PC-9 (cell line): ENCODE data around the gene CSF1. TPM values are rescaled to one million over a fixed set of nuclear protein-coding genes. Genes with fewer than 3 reads are reported as not detected.

ENCODE experiments used
- BruUV-seq: library from RNA; stranded (reverse); fragments of 400-500 nt; replicated peaks from 2 replicates; lab custom pipeline; 2021; lab: Mats Ljungman, UMichigan
- CTCF ChIA-PET: fragments of 300-600 bp; sonication (Branson Sonifier 250); formaldehyde crosslinking; loops from one replicate; lab custom pipeline; 2022; ENCODE audit warnings: antibody characterized with exemption; lab: Charles Lee
- POLR2A ChIA-PET: fragments of 300-600 bp; sonication (Branson Sonifier 250); formaldehyde crosslinking; loops from one replicate; lab custom pipeline; 2022; ENCODE audit warnings: antibody characterized with exemption; ENCODE audit not compliant: unreplicated experiment; lab: Charles Lee
- DNase-seq, 2 experiments: peaks; one replicate each; pipeline versions ENCODE4 v3.0.0 to v3.0.0-alpha.2; 2015 to 2022; ENCODE audit warnings: mixed read lengths in 1 of 2
- H2AFZ ChIP-seq: fragments of 200-600 bp; sonication (generic); 2 replicates; pipeline ENCODE4 v1.8.1; 2017; ENCODE audit warnings: antibody characterized with exemption
- H3F3A ChIP-seq: fragments of 200-600 bp; sonication (generic); 2 replicates; pipeline ENCODE4 v1.8.1; 2017; ENCODE audit warnings: antibody characterized with exemption, mild to moderate bottlenecking, low read depth; ENCODE audit not compliant: insufficient read depth
- H3K27ac ChIP-seq: fragments of 200-600 bp; sonication (generic); 2 replicates; pipeline ENCODE4 v1.6.1; 2016; ENCODE audit warnings: mixed run types
- H3K27me3 ChIP-seq: fragments of 200-600 bp; sonication (generic); 2 replicates; pipeline ENCODE4 v1.6.1; 2016; ENCODE audit warnings: low read depth, mixed run types; ENCODE audit not compliant: insufficient read depth
- H3K36me3 ChIP-seq: fragments of 200-600 bp; sonication (generic); 2 replicates; pipeline ENCODE4 v1.6.1; 2016; ENCODE audit warnings: low read depth, mixed run types
- H3K4me1 ChIP-seq: fragments of 200-600 bp; sonication (generic); replicated peaks from 2 replicates; pipeline ENCODE4 v1.6.1; 2016; ENCODE audit warnings: mixed run types; ENCODE audit not compliant: insufficient read depth
- H3K4me2 ChIP-seq: fragments of 200-600 bp; sonication (generic); 2 replicates; pipeline ENCODE4 v1.6.1; 2017; ENCODE audit warnings: mixed run types
- H3K4me3 ChIP-seq: fragments of 200-600 bp; sonication (generic); 2 replicates; pipeline ENCODE4 v1.6.1; 2016; ENCODE audit warnings: mixed run types
- H3K79me2 ChIP-seq: fragments of 200-600 bp; sonication (generic); 2 replicates; pipeline ENCODE4 v1.6.1; 2017; ENCODE audit warnings: low read depth, mixed run types
- H3K9me2 ChIP-seq: fragments of 200-600 bp; sonication (generic); 2 replicates; pipeline ENCODE4 v1.8.1; 2017; ENCODE audit warnings: mild to moderate bottlenecking; ENCODE audit not compliant: insufficient read depth
- H3K9me3 ChIP-seq: fragments of 200-600 bp; sonication (generic); 2 replicates; pipeline ENCODE4 v1.8.1; 2016; ENCODE audit warnings: low read depth; ENCODE audit not compliant: insufficient read depth
- H4K20me1 ChIP-seq: fragments of 200-600 bp; sonication (generic); 2 replicates; pipeline ENCODE4 v1.8.1; 2017; ENCODE audit not compliant: insufficient read depth
- CTCF ChIP-seq: fragments of 200-600 bp; sonication (generic); conservative IDR thresholded peaks from 2 replicates; pipeline ENCODE4 v1.6.1; 2017; ENCODE audit warnings: mixed run types, antibody characterized with exemption, mild to moderate bottlenecking, moderate library complexity
- EZH2 ChIP-seq: fragments of 200-600 bp; sonication (generic); IDR thresholded peaks from 2 replicates; pipeline ENCODE4 v1.8.0; 2017; ENCODE audit warnings: antibody characterized with exemption, low read depth
- intact Hi-C: fragments of 100-400 bp; cut with micrococcal nuclease; formaldehyde crosslinking; loops from one replicate; pipeline ENCODE4 v1.10.0; 2022; ENCODE audit not compliant: unreplicated experiment
- total RNA-seq: library from RNA; stranded (reverse); gene quantifications from 2 replicates; pipeline ENCODE4 v1.2.3, GENCODE V29; 2021

CSF1 gene
- total RNA-seq, 1 experiment from 2014 or later, result 29.8 TPM

- ChIA-PET POLR2A (no interaction called here), CTCF (no interaction called here)
- no TSS peak for BruUV-seq
- no peaks in the 10 kb centered on the region for H3K79me2 ChIP-seq
- H3K4me2 ChIP-seq, result peak overlapping the region; percentile 57
- no peak for TF ChIP-seq EZH2
- TF ChIP-seq CTCF, result no peak
- no peak overlapping the region for H3K4me3 ChIP-seq
- 0 out of 2 replicates have a peak overlapping the region, but pooled peaks have one; percentile 3 for H2AFZ ChIP-seq
- no peaks in the 10 kb centered on the region for H3K9me3 ChIP-seq
- no peaks in the 10 kb centered on the region for H3K36me3 ChIP-seq
- peak; percentile 47 to 76 for DNase-seq
- H3F3A ChIP-seq, result peaks cover 9% of the 10 kb centered on the region; the same call in 1 of the 2 replicates
- no peak overlapping the region for H3K27ac ChIP-seq
- intact Hi-C loops, result no loop called here
- no peaks in the 10 kb centered on the region for H3K27me3 ChIP-seq
- no peaks in the 10 kb centered on the region for H4K20me1 ChIP-seq
- no peaks in the 10 kb centered on the region for H3K9me2 ChIP-seq
- peaks cover 79% of the 10 kb centered on the region for H3K4me1 ChIP-seq
Measured at GRCh38 chr1:109895720-109896504, 14.7 kb upstream of the CSF1 start.

- Histone ChIP-seq H3K36me3 (no peaks in the 10 kb centered on the region), H3K27me3 (no peaks in the 10 kb centered on the region), H3K4me3 (no peak overlapping the region), H3K9me3 (no peaks in the 10 kb centered on the region), H2AFZ (no peak overlapping the region), H4K20me1 (no peaks in the 10 kb centered on the region), H3F3A (peaks cover 9% of the 10 kb centered on the region; the same call in 1 of the 2 replicates), H3K79me2 (no peaks in the 10 kb centered on the region), H3K4me2 (peak overlapping the region; percentile 57; the same call in 1 of the 2 replicates), H3K4me1 (peaks cover 84% of the 10 kb centered on the region), H3K27ac (no peak overlapping the region), H3K9me2 (no peaks in the 10 kb centered on the region)
- ChIA-PET POLR2A (no interaction called here), CTCF (no interaction called here)
- no peak for DNase-seq
- TF ChIP-seq CTCF (no peak), EZH2 (no peak)
- no TSS peak for BruUV-seq
- intact Hi-C loops, result no loop called here
Measured at GRCh38 chr1:109896681-109897080, 14.0 kb upstream of the CSF1 start.

- CTCF ChIA-PET, result interaction anchor here (0.6 kb wide), 2 partner anchors 16 to 236 kb away, joined by 3 read pairs; no protein-coding TSS in a partner anchor
- Histone ChIP-seq H3K27me3 (no peaks in the 10 kb centered on the region), H3K27ac (no peak overlapping the region), H3F3A (peaks cover 9% of the 10 kb centered on the region; the same call in 1 of the 2 replicates), H3K4me1 (peaks cover 81% of the 10 kb centered on the region), H4K20me1 (no peaks in the 10 kb centered on the region), H3K9me2 (no peaks in the 10 kb centered on the region), H3K79me2 (no peaks in the 10 kb centered on the region), H3K4me2 (no peak overlapping the region), H3K9me3 (no peaks in the 10 kb centered on the region), H3K36me3 (no peaks in the 10 kb centered on the region), H3K4me3 (no peak overlapping the region), H2AFZ (no peak overlapping the region)
- no TSS peak for BruUV-seq
- POLR2A ChIA-PET, result interaction anchor here (0.7 kb wide), 1 partner anchor 109 kb away, joined by 4 read pairs; no protein-coding TSS in a partner anchor
- peak in 1 of 2 experiments; percentile 52 for DNase-seq
- no peak for TF ChIP-seq EZH2
- TF ChIP-seq CTCF, result no peak
- intact Hi-C loops, result no loop called here
Measured at GRCh38 chr1:109897259-109897955, 13.2 kb upstream of the CSF1 start.
